Measurements from ENCODE around the gene RSBN1.

The RSBN1 gene

GRCh38 chr1:113811156-113811887 is 954 bp downstream of the RSBN1 start:
- peak; percentile 19 to 37 (median 30) for DNase-seq

GRCh38 chr1:113809670-113810602 is 2.3 kb downstream of the RSBN1 start:
- peak in 2 of 4 experiments; percentile 15 to 26 for DNase-seq

- DNase-seq, result no peak
These were observed 3.7 kb downstream of the RSBN1 start for GRCh38 chr1:113808450-113809195.

GRCh38 chr1:113805639-113806038 is 6.6 kb downstream of the RSBN1 start:
- peak in 1 of 4 experiments; percentile 15 for DNase-seq

- DNase-seq, result no peak
These were observed 7.1 kb downstream of the RSBN1 start for GRCh38 chr1:113805256-113805531.

- peak in 3 of 4 experiments; percentile 45 to 73 (median 62) for DNase-seq
These were observed 7.6 kb downstream of the RSBN1 start for GRCh38 chr1:113804421-113805255.

GRCh38 chr1:113802367-113803007 is 9.8 kb downstream of the RSBN1 start:
- DNase-seq, result no peak

GRCh38 chr1:113800487-113800886 is 11.8 kb downstream of the RSBN1 start:
- DNase-seq, result no peak

- no peak for DNase-seq
These were observed 14.8 kb downstream of the RSBN1 start for GRCh38 chr1:113797472-113797871.

- no peak for DNase-seq
These were observed 18.1 kb downstream of the RSBN1 start for GRCh38 chr1:113793878-113794834.

- DNase-seq, result no peak
These were observed 19.3 kb downstream of the RSBN1 start for GRCh38 chr1:113792986-113793385.

GRCh38 chr1:113792471-113792870 is 19.8 kb downstream of the RSBN1 start:
- DNase-seq, result no peak

GRCh38 chr1:113788802-113789201 is 23.5 kb downstream of the RSBN1 start:
- DNase-seq, result no peak

- DNase-seq, result peak in 1 of 4 experiments; percentile 29
These were observed 24.6 kb downstream of the RSBN1 start for GRCh38 chr1:113787663-113788062.

GRCh38 chr1:113786069-113786468 is 26.2 kb downstream of the RSBN1 start:
- no peak for DNase-seq

- DNase-seq, result peak in 1 of 4 experiments; percentile 31
These were observed 28.0 kb downstream of the RSBN1 start for GRCh38 chr1:113784104-113784779.

- peak; percentile 77 to 92 (median 84) for DNase-seq
These were observed 28.8 kb downstream of the RSBN1 start for GRCh38 chr1:113783254-113784103.

- DNase-seq, result peak in 2 of 4 experiments; percentile 35 to 39
These were observed 29.9 kb downstream of the RSBN1 start for GRCh38 chr1:113782406-113782805.

Measured in suppressor macrophage (primary cell).